Purkinje cell (primary cell): ENCODE results near the gene MRM3. TPM values are rescaled to one million over a fixed set of nuclear protein-coding genes. Genes with fewer than 3 reads are reported as not detected.

Source experiments
- polyA plus RNA-seq: library from polyadenylated mRNA; unstranded; fragments of >200 nt; fragmentation: Nextera tagmentation; gene quantifications from 2 replicates; pipeline ENCODE4 v1.2.1, GENCODE V29; 2014

Gene MRM3
- polyA plus RNA-seq, result 4.8 and 6.3 TPM in 2 replicates

GRCh38 chr17:781805-782731 is at the start of gene MRM3, which contains the start of gene GLOD4:
TSS of gene MRM3 (plus strand) at chr17:782353. CDS start at chr17:782379, 26 bp downstream.
TSS of gene GLOD4 (minus strand) at chr17:782280. CDS start at chr17:782255, 25 bp downstream.

GRCh38 chr17:752002-752619 is 30.0 kb upstream of the MRM3 start, which contains the start of gene GEMIN4:
TSS of gene GEMIN4 (minus strand) at chr17:752264. CDS start at chr17:752142, 122 bp downstream.

Other genes with a start within 250 kb of the MRM3 start
- gene VPS53, start 67.5 kb upstream of the MRM3 start, polyA plus RNA-seq, result 5.5 and 7.1 TPM in 2 replicates
- gene TLCD3A, start 49.8 kb upstream of the MRM3 start, polyA plus RNA-seq, result 0.15 and 0.50 TPM in 2 replicates
- 0.64 and 0.97 TPM in 2 replicates for gene GEMIN4, start 30.1 kb upstream of the MRM3 start, polyA plus RNA-seq
- gene GLOD4, start 73 bp upstream of the MRM3 start, polyA plus RNA-seq, result 28.8 and 44.8 TPM in 2 replicates
- 0.11 TPM in 1 of 2 replicates, not detected in the other for gene NXN, start 197.4 kb downstream of the MRM3 start, polyA plus RNA-seq
- gene TIMM22, start 214.8 kb downstream of the MRM3 start, polyA plus RNA-seq, result 8.9 and 9.6 TPM in 2 replicates